T-cell (primary cell): ENCODE measurements around the gene SLC22A7. TPM values are rescaled to one million over a fixed set of nuclear protein-coding genes. Genes with fewer than 3 reads are reported as not detected.

ENCODE experiments used
- ATAC-seq, 4 experiments: fragments of 200-7000 bp in 3 of 4; fragments of 150-1000 bp in 1 of 4; cut with Tn5 transposase; replicated peaks in 1 of 4; 1 replicate in 3 of 4; 2 replicates in 1 of 4; pipeline ENCODE4 v1.10.0; 2021; ENCODE audit warnings: moderate library complexity in 3 of 4, mild to moderate bottlenecking in 2 of 4, moderate number of reproducible peaks in 1 of 4
- CTCF ChIA-PET, 2 donors: fragments of 300-600 bp; sonication (Branson Sonifier 250); formaldehyde crosslinking; loops; one replicate each; lab custom pipeline; 2022; ENCODE audit warnings: antibody characterized with exemption in 2 of 2; lab: Charles Lee
- POLR2A ChIA-PET, 2 donors: fragments of 300-600 bp; sonication (Branson Sonifier 250); formaldehyde crosslinking; loops; one replicate each; lab custom pipeline; 2022; ENCODE audit warnings: antibody characterized with exemption in 2 of 2; lab: Charles Lee
- DNase-seq, 35 experiments: peaks; one replicate each; pipeline versions ENCODE4 v3.0.0 to v3.0.0-alpha.2; 2013 to 2023
- H3K27ac ChIP-seq: one replicate; pipeline ENCODE4 v1.5.1; 2013; ENCODE audit warnings: low read length
- H3K27me3 ChIP-seq, 2 experiments: replicated peaks in 1 of 2; 1 replicate in 1 of 2; 2 replicates in 1 of 2; pipeline versions ENCODE4 v1.6.1 to v1.7.0; 2013; ENCODE audit warnings: low read length in 1 of 2, mixed read lengths in 1 of 2; ENCODE audit not compliant: control insufficient read depth in 2 of 2, insufficient read depth in 2 of 2; ENCODE audit errors: extremely low read depth in 1 of 2
- H3K36me3 ChIP-seq, 2 donors: 1 replicate in 1 of 2; 2 replicates in 1 of 2; pipeline versions ENCODE4 v1.6.1 to v1.7.0; 2013; ENCODE audit warnings: low read length in 1 of 2; ENCODE audit not compliant: control insufficient read depth in 2 of 2, insufficient read depth in 1 of 2; ENCODE audit errors: extremely low read depth in 1 of 2
- H3K4me1 ChIP-seq, 2 experiments: 1 replicate in 1 of 2; 2 replicates in 1 of 2; pipeline versions ENCODE4 v1.6.1 to v1.7.0; 2013; ENCODE audit warnings: low read length in 2 of 2, mixed read lengths in 1 of 2; ENCODE audit not compliant: insufficient read depth in 2 of 2, control insufficient read depth in 1 of 2; ENCODE audit errors: extremely low read depth in 1 of 2
- H3K4me3 ChIP-seq, 2 donors: 1 replicate in 1 of 2; 2 replicates in 1 of 2; pipeline versions ENCODE4 v1.5.1 to v1.7.0; 2013; ENCODE audit warnings: mild to moderate bottlenecking in 2 of 2, low read length in 1 of 2, moderate library complexity in 1 of 2; ENCODE audit not compliant: control insufficient read depth in 1 of 2; ENCODE audit errors: extremely low read depth in 1 of 2
- H3K9me3 ChIP-seq: 2 replicates; pipeline ENCODE4 v1.7.0; 2013
- H3K27ac Mint-ChIP-seq, 2 donors: one replicate each; pipeline ENCODE4 v1.8.0; 2020 to 2021; ENCODE audit warnings: mild to moderate bottlenecking in 2 of 2, mixed read lengths in 2 of 2
- H3K27me3 Mint-ChIP-seq, 2 donors: one replicate each; pipeline ENCODE4 v1.8.0; 2021 to 2022; ENCODE audit warnings: mixed read lengths in 2 of 2
- H3K36me3 Mint-ChIP-seq: one replicate; pipeline ENCODE4 v1.8.0; 2021; ENCODE audit warnings: mixed read lengths
- H3K4me1 Mint-ChIP-seq, 3 donors: one replicate each; pipeline ENCODE4 v1.8.0; 2020 to 2022; ENCODE audit warnings: mixed read lengths in 3 of 3, mild to moderate bottlenecking in 1 of 3
- H3K4me3 Mint-ChIP-seq, 3 donors: one replicate each; pipeline ENCODE4 v1.8.0; 2020 to 2022; ENCODE audit warnings: mild to moderate bottlenecking in 3 of 3, mixed read lengths in 3 of 3, moderate library complexity in 3 of 3
- H3K9me3 Mint-ChIP-seq, 3 donors: one replicate each; pipeline ENCODE4 v1.8.0; 2020 to 2022; ENCODE audit warnings: mixed read lengths in 3 of 3
- WGBS: methylation state at CpG from one replicate; pipeline ENCODE4 v1.1.5; 2013; ENCODE audit warnings: missing lambda C conversion rate; ENCODE audit not compliant: insufficient coverage; 5-methylcytosine and 5-hydroxymethylcytosine counted together
- total RNA-seq, 35 experiments: library from RNA in 6 of 35; stranded (reverse) in 6 of 35; fragments of 120-200 nt in 1 of 35; gene quantifications; one replicate each; pipeline versions ENCODE4 v1.2.1 to v1.2.4 and lab custom pipeline; 2013 to 2026

SLC22A7 gene
- total RNA-seq, 5 donors from 2014 or later (not counting 1 experiment from before 2014, with no cell fraction given): not detected

DNA sequence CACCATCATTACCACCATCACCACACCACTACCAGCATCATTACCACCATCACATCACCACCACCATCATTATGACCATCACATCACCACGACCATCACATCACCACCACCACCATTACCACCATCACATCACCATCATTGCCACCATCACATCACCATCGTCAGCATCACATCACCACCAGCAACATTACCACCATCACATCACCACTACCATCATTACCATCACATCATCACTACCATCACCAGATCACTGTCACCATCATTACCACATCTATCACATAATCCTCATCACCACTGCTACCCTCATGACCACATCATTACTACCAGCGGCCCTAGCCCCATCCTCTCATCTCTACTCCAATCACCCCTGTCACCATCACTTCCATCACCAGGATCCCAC lies 3.5 kb upstream of the SLC22A7 start:
- Histone ChIP-seq H3K27ac (no peak overlapping the region), H3K4me1 (no peaks in the 10 kb centered on the region), H3K9me3 (no peaks in the 10 kb centered on the region), H3K36me3 (no peaks in the 10 kb centered on the region), H3K4me3 (no peak overlapping the region), H3K27me3 (peaks cover 0 to 24% of the 10 kb centered on the region in 2 experiments)
- Mint-ChIP-seq H3K9me3 (no peaks in the 10 kb centered on the region), H3K4me1 (no peaks in the 10 kb centered on the region), H3K4me3 (no peak overlapping the region), H3K27me3 (peaks cover 3 to 8% of the 10 kb centered on the region in 2 donors), H3K27ac (no peak overlapping the region), H3K36me3 (no peaks in the 10 kb centered on the region)
- DNase-seq: no peak
- ATAC-seq: no peak
- POLR2A ChIA-PET: no interaction called here
- CTCF ChIA-PET: no interaction called here
- WGBS: 77% methylated on average over 3 of the region's 3 CpGs

DNA sequence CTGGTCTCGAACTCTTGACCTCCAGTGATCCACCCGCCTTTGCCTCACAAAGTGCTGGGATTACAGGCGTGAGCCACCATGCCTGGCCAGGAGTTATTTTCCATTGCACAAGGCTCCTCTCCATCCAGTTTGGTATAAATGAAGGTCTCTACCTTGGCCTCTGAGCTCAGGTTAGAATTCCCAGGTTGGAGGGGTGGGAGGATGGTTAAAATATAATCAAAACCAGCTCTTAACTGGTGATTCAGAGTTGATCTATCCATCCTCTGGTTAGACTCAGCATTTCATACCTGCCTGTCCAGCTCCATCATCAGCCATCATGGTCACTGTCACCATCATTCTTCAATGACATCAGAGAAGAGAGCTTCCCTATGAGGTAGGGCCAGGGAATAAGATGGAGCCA lies 2.6 kb upstream of the SLC22A7 start:
- H3K4me3 Mint-ChIP-seq: no peak overlapping the region
- DNase-seq: no peak
- Histone ChIP-seq H3K36me3 (no peaks in the 10 kb centered on the region), H3K27ac (no peak overlapping the region), H3K4me3 (no peak overlapping the region), H3K9me3 (no peaks in the 10 kb centered on the region), H3K27me3 (peaks cover 0 to 31% of the 10 kb centered on the region in 2 experiments), H3K4me1 (no peaks in the 10 kb centered on the region)
- peaks cover 0 to 6% (median 0%) of the 10 kb centered on the region in 3 donors for H3K4me1 Mint-ChIP-seq
- POLR2A ChIA-PET: no interaction called here
- H3K27me3 Mint-ChIP-seq: peaks cover 8 to 11% of the 10 kb centered on the region in 2 donors
- H3K9me3 Mint-ChIP-seq: no peaks in the 10 kb centered on the region
- ATAC-seq: no peak
- no peaks in the 10 kb centered on the region for H3K36me3 Mint-ChIP-seq
- no CpG with 5 or more reads among the region's 3 CpGs for WGBS
- CTCF ChIA-PET: no interaction called here
- no peak overlapping the region for H3K27ac Mint-ChIP-seq

DNA sequence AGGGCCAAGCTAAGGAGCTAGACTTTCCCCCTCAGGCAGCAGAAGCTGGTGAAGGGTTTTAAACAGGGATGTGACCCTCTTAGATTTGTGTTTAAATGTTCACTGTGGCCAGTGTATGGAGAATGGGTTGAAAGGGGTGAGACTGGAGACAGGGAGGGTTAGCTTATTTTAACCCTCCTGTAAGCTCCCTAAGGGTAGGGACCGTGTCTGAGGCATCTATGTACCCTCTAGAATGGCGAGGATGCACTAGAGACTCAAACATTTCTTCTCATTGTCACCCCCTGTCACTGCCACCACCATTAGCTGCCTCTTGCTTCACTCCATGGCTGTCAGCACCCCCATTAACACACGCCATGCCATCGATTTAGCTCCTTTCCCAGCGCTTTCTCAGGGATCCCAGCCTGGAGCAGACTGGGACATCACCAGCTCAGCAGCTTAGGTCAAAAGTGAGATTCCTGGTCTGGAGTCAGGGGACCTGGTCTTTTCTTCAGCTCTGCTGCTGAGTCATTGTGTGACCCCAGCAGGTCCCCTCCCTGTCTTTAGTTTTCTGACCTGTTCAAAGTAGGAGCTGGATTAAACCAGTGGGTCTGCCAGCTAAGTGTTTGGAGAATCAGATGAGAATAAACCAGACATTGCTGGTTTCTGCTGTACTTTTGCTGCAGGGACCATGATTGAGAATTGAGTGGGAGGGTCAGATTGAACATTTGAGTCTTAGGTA lies 1.1 kb upstream of the SLC22A7 start:
- CTCF ChIA-PET: interaction anchor here in 1 of 2 donors (0.6 kb wide), 1 partner anchor 1487 kb away, joined by 4 read pairs; no protein-coding TSS in a partner anchor
- H3K27me3 ChIP-seq: peaks cover 0 to 39% of the 10 kb centered on the region in 2 experiments
- Mint-ChIP-seq H3K9me3 (no peaks in the 10 kb centered on the region), H3K4me1 (peaks cover 0 to 6% (median 0%) of the 10 kb centered on the region in 3 donors), H3K27me3 (peaks cover 8 to 11% of the 10 kb centered on the region in 2 donors), H3K4me3 (no peak overlapping the region), H3K36me3 (no peaks in the 10 kb centered on the region), H3K27ac (no peak overlapping the region)
- POLR2A ChIA-PET: no interaction called here
- no peak overlapping the region for H3K4me3 ChIP-seq
- no peaks in the 10 kb centered on the region for H3K4me1 ChIP-seq
- WGBS: 84% methylated on average over 5 of the region's 5 CpGs
- ATAC-seq (no peak), DNase-seq (no peak)
- H3K36me3 ChIP-seq: no peaks in the 10 kb centered on the region
- no peak overlapping the region for H3K27ac ChIP-seq
- H3K9me3 ChIP-seq: no peaks in the 10 kb centered on the region

DNA sequence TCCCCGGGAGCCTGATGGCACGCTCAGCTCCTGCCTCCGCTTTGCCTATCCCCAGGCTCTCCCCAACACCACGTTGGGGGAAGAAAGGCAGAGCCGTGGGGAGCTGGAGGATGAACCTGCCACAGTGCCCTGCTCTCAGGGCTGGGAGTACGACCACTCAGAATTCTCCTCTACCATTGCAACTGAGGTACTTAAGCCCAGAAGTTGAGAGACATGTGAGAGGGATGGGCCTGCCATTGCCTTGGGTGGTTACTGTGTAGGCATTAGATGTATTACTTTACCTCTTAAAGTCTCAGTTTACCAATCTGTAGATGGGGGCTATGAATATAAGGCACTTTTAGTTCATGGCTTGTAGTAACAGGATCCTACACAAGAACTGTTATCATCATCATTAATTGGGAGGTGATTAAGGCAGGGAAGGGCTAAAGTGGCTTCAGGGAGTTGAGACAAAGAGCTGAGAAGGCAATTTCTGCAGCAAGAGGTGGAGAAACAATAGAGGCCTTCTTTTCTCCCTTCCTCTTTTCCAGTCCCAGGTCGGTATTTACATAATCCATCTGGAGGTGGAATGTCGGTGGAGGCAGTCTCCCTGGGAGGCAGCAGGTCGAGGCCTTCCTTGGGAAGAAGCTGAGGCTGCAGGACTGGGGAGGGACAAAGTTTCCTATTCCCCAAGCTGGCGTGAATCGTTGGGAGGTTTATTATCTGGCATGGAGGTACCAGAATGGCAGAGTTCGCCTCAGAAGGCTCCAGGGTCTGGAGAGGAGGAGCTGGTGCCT lies 691 bp downstream of the SLC22A7 start:
- ChIA-PET POLR2A (no interaction called here), CTCF (no interaction called here)
- Mint-ChIP-seq H3K27ac (no peak overlapping the region), H3K9me3 (no peaks in the 10 kb centered on the region), H3K27me3 (peaks cover 8 to 11% of the 10 kb centered on the region in 2 donors), H3K36me3 (no peaks in the 10 kb centered on the region), H3K4me1 (peaks cover 0 to 6% (median 0%) of the 10 kb centered on the region in 3 donors), H3K4me3 (no peak overlapping the region)
- Histone ChIP-seq H3K27me3 (peaks cover 0 to 43% of the 10 kb centered on the region in 2 experiments), H3K4me3 (no peak overlapping the region), H3K36me3 (no peaks in the 10 kb centered on the region), H3K4me1 (no peaks in the 10 kb centered on the region), H3K27ac (no peak overlapping the region), H3K9me3 (no peaks in the 10 kb centered on the region)
- 56% methylated on average over 5 of the region's 12 CpGs for WGBS
- ATAC-seq: no peak
- DNase-seq: no peak

DNA sequence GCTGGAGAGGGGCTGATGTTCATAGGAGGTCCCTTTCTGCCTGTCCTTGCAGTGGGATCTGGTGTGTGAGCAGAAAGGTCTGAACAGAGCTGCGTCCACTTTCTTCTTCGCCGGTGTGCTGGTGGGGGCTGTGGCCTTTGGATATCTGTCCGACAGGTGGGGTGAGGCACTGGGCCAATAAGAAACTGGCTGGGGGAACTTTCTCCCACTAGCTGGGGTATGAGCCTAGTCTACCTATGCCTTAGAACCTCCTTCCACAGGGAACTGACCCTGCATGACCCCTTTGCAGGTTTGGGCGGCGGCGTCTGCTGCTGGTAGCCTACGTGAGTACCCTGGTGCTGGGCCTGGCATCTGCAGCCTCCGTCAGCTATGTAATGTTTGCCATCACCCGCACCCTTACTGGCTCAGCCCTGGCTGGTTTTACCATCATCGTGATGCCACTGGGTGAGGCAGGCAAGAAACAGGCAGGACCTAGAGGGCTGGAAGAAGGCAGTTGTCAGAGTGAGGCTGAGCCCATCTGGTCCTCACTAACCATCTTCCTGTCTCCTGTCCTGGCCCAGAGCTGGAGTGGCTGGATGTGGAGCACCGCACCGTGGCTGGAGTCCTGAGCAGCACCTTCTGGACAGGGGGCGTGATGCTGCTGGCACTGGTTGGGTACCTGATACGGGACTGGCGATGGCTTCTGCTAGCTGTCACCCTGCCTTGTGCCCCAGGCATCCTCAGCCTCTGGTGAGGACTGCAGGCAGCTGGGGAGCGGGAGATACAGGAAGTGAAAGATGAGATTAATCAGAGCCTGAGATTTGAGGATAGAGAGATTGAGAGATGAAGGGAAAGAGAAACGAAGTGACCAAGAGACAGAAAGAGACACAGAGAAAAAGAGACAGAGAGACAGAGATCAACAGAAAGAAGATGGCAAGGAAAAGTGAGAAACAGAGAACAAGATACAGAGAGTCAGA lies 1.6 kb downstream of the SLC22A7 start:
- DNase-seq: no peak
- H3K36me3 Mint-ChIP-seq: no peaks in the 10 kb centered on the region
- H3K9me3 Mint-ChIP-seq: no peaks in the 10 kb centered on the region
- no peak for ATAC-seq
- peaks cover 8 to 11% of the 10 kb centered on the region in 2 donors for H3K27me3 Mint-ChIP-seq
- Histone ChIP-seq H3K4me3 (no peak overlapping the region), H3K4me1 (no peaks in the 10 kb centered on the region), H3K27ac (no peak overlapping the region), H3K9me3 (no peaks in the 10 kb centered on the region), H3K36me3 (no peaks in the 10 kb centered on the region), H3K27me3 (peaks cover 0 to 43% of the 10 kb centered on the region in 2 experiments)
- ChIA-PET CTCF (no interaction called here), POLR2A (no interaction called here)
- WGBS: 83% methylated on average over 15 of the region's 18 CpGs
- no peak overlapping the region for H3K4me3 Mint-ChIP-seq
- no peak overlapping the region for H3K27ac Mint-ChIP-seq
- peaks cover 0 to 6% (median 0%) of the 10 kb centered on the region in 3 donors for H3K4me1 Mint-ChIP-seq
